RWPE1 (cell line): ENCODE results near the gene SIK3.

Experiments used
- CTCF ChIA-PET: fragments of 350-600 bp; sonication (Branson Sonifier 250); formaldehyde crosslinking; extraction: SDS; loops from one replicate; lab custom pipeline; 2021; lab: Yijun Ruan, JAX
- POLR2A ChIA-PET: fragments of 400-600 bp; formaldehyde crosslinking; extraction: SDS; loops from one replicate; lab custom pipeline; 2020; ENCODE audit warnings: antibody characterized with exemption; ENCODE audit not compliant: low non-redundant PET; lab: Yijun Ruan, JAX
- DNase-seq: peaks from one replicate; pipeline ENCODE4 v3.0.0; 2012; ENCODE audit warnings: low spot score
- H3K27ac ChIP-seq: fragments of 450-650 bp; 2 replicates; pipeline ENCODE4 v1.5.1; 2017
- CTCF ChIP-seq: fragments of 450-650 bp; conservative IDR thresholded peaks from 2 replicates; pipeline ENCODE4 v1.5.1; 2017; ENCODE audit warnings: low read depth, mild to moderate bottlenecking

Gene SIK3

DNA sequence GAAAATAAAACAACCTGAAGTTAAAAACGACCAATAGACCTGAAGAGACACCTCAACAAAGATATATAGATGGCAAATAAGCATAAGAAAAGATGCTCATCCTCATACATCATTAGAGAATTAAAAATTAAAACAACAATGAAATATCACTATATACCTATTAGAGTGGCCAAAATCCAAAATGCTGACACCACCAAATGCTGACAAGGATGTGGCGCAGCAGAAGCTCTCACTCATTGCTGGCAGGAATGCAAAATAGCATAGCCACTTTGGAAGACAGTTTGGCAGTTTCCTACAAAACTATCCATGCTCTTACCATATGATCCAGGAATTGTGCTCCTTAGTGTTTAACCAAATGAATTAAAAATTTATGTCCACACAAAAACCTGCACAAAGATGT, 205.9 kb downstream of the SIK3 start:
- ChIA-PET CTCF (no interaction called here), POLR2A (no interaction called here)
- DNase-seq = no peak
- no peak overlapping the region for H3K27ac ChIP-seq
- TF ChIP-seq CTCF = no peak

GRCh38 chr11:116891746-116892145, 206.5 kb downstream of the SIK3 start:
- TF ChIP-seq CTCF = no peak

GRCh38 chr11:116890607-116891006, 207.6 kb downstream of the SIK3 start:
- CTCF ChIA-PET = interaction anchor here (0.7 kb wide), 1 partner anchor 341 kb away, joined by 3 read pairs; the partner anchor contains the start of gene PCSK7
- no peak overlapping the region for H3K27ac ChIP-seq
- no peak for TF ChIP-seq CTCF
- DNase-seq = no peak
- POLR2A ChIA-PET = no interaction called here

More at GRCh38 chr11:116891746-116892145, 206.5 kb downstream of the SIK3 start:
- ChIA-PET CTCF (no interaction called here), POLR2A (no interaction called here)
- H3K27ac ChIP-seq = no peak overlapping the region
- no peak for DNase-seq

- CTCF ChIA-PET = interaction anchor here (0.7 kb wide), 1 partner anchor 342 kb away, joined by 3 read pairs; the partner anchor contains the start of gene PCSK7
- POLR2A ChIA-PET = no interaction called here
- TF ChIP-seq CTCF = no peak
- no peak overlapping the region for H3K27ac ChIP-seq
- no peak for DNase-seq
Observed at GRCh38 chr11:116890193-116890592, 208.0 kb downstream of the SIK3 start.

GRCh38 chr11:116888884-116889549, 209.2 kb downstream of the SIK3 start:
- POLR2A ChIA-PET = no interaction called here
- H3K27ac ChIP-seq = no peak overlapping the region
- TF ChIP-seq CTCF = no peak
- CTCF ChIA-PET = interaction anchor here (2.1 kb wide), 1 partner anchor 217 kb away, joined by 7 read pairs; no protein-coding TSS in a partner anchor
- DNase-seq = no peak

DNA sequence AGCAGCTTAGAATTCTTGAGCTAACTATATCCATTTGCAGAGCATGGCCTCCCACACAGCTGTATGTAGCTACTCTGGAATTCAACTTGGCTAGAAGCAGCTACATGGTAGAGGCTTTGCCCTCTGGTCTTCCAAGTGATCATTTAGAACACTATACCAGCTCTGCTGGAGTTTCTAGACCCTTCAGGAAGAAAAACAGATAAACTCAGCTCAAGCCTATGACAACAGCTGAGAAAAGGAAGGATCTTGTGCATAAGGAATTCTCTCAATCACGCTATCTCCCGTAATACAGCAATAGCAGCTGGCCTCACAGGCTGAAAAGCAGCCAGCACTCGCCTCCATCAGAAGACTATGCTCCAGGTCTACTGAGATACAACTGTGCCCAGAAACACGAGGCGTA, 210.2 kb downstream of the SIK3 start:
- H3K27ac ChIP-seq = no peak overlapping the region
- ChIA-PET POLR2A (no interaction called here), CTCF (interaction anchor here (0.8 to 2.1 kb wide), 2 partner anchors 8 to 218 kb away, joined by 3 to 7 read pairs; no protein-coding TSS in a partner anchor)
- DNase-seq = no peak
- TF ChIP-seq CTCF = no peak
